NOMO-1 treated with dmso at 0.1 percent for 144 hours (cell line): ENCODE results near the gene ZCCHC24.

ENCODE experiments used
- DNase-seq: peaks from one replicate; lab custom pipeline; 2025; ENCODE audit not compliant: unreplicated experiment; lab: John Stamatoyannopoulos, UW

Gene ZCCHC24

DNA sequence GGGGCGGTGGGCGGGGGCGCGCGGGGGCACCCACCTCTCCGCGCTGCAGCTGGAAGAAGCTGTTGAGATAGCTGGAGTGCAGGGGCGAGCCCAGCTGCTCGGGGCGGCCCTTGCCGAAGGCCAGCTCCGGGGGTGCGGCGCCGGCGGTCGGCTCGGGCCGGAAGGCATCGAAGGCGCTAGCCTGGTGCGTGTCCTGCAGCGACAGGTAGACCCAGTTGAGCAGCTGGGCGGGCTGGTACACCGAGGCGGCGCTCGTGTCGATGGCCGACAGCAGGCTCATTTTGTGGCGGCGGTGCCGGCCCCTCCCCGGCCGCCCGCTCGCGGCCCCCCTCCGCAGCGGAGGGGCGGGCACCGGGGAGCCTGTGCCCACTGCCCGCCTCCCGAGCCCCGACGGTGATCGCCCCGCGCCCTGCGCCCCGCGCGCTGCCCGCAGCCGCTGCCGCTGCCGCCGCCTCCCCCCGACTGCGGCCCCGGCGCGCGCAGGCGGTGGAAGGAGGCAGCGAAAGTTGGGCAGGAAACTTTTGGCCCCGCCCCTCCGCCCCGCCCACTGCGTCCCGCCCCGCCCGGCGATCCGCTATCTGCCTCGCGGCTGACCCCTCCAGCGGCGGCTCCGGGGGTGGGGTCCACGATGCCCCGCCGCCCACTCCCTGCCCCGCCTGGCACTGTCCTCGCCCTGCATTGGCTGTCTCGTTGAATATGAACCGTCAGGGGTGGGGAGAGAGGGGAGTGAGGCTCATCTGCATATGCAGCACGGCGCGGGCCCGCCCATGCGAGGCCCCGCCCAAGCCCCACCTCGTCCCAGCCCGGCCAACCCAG, at the start of gene ZCCHC24:
Gene ZCCHC24, minus strand, starts transcription at position 464 of the 816 bp plus-strand sequence. Its CDS starts 184 bp downstream, at position 280.
- DNase-seq = peak; percentile 94

DNA sequence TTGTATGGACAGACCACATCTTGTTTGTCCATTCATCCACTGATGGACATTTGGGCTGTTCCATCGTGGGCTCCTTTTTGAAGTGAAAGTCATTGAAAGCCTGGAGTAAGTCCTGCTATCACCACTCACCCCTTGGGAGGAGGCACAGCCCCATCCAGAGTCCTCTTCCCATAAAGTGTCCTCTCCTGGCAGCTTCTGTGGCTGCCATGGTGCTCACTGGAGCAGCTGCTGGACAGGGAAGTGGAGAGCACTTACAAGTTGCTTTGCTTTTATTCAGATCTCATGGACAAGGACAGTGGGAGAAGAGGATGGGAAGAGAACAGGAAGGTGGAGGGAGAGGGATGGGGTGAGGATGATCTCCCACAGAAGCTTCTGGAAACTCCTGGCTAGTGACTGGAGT, 48.4 kb upstream of the ZCCHC24 start:
- DNase-seq = no peak

DNA sequence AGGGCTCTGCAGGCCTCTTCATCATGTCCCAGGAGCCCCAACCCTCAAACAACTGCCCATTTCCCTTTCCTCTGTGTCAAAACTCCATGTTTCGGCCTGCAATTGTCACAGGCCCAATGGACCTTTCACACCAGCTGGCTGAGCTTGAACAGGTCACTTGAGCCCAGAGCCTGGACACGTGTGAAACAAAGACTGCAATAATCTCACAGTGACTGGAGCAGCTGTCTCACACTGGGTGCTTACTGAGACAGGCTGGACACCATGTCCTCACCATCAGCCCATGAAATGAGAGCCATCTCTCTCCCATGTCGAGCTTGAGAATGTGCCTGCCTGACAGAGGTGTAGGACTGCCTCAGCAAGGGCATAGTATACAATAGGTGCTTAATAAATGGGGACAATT, 47.4 kb upstream of the ZCCHC24 start:
- DNase-seq = no peak

GRCh38 chr10:79492256-79492655, 46.8 kb upstream of the ZCCHC24 start:
- no peak for DNase-seq

DNA sequence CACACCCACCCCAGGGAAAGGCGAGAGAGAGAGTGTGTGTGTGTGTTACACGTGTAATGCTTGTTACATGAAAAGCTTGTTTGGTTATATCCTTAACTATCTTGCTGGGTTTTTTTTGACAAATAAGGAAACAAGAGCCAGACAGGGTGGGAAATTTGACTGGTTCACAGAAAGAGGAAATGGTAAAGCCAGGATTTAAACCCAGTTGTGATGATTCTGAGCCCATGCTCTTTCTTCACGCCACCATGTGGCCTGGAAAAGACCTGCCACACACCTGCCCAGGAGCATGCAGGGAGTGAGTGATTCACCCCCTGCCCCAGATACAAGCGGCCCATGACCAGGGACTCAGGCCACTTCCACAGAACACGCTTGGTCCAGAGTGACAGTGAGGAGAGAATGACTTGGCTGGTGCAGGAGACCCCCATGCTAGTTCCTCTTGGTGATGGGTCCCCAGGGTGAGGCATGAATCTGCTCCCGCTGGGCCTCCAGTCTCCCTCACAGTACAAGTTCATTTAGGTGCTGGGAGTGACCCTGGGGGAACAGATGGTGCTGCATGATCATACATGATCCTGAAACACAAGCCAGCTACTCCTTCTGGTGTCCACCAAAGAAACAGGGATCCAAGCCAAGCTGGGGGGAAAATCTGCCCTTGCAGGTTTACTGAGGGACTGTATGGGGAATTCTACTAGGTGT, 45.9 kb upstream of the ZCCHC24 start:
- no peak for DNase-seq

DNA sequence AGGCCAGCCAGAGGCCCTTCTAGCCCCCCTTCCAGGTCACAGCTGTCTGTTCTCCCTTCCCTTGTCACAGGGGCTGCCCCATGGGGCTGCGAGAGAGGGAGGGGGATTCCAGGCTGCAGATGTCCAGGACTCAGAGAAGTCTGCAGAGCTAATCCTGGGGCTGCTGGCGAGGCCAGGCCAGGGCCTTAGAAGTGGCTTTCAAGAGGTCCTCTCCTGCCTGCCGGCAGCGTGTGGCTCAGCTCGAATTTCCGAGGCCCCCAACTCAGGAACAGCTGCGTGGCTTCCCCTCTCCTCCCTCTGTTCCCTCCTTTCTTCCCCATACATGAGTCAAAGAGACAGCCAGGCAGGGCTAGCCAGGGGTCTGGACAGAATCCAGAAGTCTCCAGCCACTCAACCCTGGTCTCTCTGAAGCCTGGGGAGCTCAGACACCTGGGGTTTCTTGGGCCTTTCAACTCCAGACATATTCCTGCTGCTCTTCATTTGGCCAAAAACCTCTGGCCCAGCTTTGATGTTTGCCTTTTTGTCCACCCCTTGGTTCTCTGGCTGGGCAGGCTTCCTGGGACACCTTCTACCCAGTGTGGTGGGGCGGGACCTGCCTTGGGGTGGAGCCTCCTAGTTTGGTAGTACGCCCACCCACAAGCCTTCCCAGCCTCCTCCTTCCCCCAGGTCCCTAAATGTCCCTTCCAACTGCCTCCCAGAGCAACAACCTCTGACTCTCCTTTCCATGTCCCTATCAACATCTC, 45.1 kb upstream of the ZCCHC24 start:
- no peak for DNase-seq

DNA sequence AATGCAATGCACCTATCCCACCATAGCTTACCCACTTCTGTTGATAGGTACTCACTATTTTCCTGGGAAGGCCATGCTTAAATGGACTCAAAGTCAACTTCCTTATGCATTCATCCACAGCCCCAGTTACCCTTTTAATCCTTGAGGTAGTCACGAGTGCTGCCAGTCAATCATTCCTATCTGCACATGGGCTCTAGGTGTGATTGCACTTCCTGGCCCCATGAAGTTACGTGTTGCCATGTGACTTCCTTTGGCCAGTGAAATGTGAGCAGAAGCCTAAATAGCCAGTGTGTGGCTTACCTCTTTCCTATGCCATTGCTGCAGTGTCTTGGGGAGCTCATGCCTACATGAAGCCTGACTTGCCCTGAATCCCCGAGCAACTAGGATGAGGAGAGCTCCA, 43.4 kb upstream of the ZCCHC24 start:
- DNase-seq = no peak

DNA sequence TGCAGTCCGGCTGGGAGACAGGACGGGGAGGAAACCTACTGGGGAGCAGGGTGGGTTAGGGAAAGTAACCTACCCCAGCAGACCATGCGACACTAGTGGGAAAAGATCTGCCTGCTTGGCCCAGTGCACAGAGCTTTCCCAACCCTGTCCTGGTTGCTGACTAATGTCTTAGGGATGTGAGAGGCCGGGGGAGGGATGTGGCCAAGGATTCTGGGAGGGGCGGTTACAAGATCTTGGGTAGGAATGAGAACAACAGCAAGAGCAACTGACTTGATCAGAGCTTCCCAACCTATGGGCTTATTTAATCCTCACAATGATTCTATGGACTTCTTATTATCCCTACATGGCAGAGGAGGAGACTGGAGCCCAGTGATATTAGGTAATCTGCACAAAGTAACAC, 42.9 kb upstream of the ZCCHC24 start:
- DNase-seq = no peak

DNA sequence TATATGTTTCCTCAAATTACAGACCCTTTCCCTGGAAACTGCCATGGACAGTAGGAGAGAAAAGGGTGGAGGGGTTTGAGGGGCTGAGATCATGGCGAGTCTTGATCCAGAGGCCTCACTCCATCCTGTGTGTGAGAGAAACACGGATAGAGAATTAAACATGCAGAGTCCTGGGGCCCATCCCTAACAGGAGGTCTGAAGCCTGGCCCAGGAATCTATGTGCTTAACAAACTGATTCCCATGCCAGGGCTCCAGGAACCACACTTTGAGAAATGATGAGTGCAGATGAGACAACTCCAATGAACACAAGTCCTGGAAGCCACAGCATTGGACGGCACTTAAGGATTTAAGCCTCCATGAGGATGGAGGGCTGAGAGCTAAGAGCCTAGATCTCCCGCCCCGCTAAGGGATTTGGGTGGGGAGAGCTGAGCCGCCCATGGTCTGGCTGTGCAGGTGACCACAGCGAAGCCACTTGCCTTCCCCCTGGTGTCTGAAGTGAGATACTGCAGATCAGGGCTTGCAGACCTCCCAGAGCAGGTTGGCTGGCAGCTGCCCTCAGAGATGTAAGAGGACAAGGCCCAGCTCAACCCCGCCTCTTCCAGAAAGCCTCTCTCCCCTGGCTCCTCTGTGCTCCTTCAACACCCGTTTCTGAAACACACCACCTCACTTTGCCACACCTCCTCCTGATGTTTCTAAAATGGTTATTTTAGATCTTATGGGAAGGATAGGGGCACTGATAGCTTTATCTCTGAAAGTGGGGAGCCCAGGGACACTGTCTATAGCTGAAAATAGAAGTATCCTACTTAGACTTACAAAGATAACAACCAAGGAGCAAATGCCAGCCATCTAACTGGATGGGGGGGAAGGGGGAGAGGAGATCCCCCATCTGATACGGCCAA, 42.1 kb upstream of the ZCCHC24 start:
- DNase-seq = no peak

GRCh38 chr10:79484476-79484875, 39.1 kb upstream of the ZCCHC24 start:
- no peak for DNase-seq

DNA sequence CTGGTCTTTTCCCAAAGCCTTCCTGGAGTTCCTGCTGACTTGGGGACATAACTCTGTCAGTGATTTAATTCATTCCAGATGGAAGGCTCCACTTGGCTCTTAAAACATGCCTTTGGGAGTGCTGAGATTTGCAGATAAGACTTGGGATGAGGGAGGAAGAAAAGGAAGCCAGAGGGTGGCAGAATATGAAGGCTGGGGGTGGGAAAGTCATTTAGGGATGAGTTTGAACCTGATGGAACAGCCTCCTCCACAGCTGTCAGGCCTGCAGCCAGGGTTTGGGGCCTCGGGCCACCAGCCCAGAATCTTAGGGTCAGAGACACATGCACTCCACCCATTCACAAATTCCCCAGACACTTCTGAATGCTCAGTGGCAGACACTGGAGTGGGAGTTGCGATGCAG, 38.5 kb upstream of the ZCCHC24 start:
- no peak for DNase-seq

GRCh38 chr10:79483299-79483698, 37.9 kb upstream of the ZCCHC24 start:
- no peak for DNase-seq

DNA sequence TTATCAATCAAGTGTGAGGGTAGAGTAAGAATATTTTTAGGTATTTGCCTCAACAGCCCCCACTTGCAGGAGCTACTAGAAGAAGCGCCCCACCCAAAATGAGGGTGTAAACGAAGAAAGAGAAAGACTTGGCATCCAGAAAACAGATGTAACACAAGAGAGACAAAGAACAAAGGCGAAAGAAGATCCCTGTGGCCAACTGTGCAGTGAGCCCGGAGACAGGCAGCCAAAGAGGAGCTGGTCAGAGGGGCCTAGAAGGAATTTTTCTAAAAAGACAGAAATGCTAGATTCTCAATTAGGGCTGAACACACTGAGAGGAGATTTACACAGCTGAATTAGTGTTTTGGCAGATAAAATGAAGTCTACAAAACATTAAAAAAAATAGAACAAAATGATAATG, 37.3 kb upstream of the ZCCHC24 start:
- no peak for DNase-seq

DNA sequence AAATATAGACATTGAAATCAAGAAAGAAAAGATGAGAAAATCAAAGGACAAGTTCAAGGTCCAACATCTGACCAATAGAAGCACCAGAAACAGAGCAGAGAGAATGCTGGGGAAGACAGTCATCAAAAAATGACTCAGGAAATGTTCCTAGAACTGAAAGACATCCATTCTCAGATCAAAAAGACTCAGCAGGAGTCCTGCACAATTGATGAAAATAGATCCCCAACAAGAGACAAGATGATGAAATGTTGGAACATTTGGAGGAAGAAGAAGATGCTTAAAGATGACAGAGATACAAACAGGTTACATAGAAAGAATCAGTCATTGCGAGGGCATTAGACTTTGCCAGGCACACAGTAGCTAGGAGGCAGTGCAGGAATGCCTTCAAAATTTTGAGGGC, 36.9 kb upstream of the ZCCHC24 start:
- DNase-seq = no peak

DNA sequence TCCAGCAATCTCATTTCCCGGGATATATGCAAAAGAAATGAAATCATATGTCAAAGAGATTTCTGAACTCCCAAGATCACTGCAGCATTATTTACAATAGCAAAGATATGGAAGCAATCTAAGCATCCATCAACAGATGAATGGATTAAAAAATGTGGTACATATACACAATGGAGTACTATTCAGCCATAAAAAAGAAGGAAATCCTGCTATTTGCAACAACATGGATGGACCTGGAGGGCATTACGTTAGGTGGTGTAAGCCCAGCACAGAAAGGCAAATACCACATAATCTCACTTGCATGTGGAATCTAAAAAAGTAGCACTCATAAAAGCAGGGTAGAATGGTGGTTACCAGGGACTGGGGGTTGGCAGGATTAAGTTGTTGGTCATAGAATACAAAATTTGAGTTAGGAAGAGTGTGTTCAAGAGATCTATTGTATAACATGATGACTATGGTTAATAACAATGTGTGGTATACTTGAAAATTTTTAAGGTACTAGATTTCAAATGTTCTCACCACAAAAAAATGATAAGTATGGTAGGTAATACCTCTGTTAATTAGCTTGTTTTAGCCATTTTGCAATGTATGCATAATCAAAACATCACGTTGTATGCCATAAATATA, 34.0 kb upstream of the ZCCHC24 start:
- DNase-seq = no peak

DNA sequence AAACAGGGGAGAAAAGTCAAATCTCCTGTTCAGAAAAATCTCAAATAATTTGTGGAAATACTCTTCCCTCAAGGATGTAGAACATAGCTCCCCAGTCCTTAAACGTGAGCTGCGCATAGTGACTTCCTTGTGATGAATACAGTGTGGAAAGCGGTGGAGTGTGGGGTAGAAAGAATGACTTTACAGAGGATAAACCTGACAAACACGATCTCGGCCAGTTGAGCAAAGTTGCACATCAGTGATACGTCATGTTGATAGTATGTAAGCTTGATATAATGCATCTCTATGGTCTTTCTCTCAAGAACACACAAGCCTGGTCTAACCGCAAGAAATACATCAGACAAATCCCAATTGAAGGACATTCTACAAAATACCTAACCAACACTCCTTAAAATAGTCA, 32.0 kb upstream of the ZCCHC24 start:
- DNase-seq = no peak

DNA sequence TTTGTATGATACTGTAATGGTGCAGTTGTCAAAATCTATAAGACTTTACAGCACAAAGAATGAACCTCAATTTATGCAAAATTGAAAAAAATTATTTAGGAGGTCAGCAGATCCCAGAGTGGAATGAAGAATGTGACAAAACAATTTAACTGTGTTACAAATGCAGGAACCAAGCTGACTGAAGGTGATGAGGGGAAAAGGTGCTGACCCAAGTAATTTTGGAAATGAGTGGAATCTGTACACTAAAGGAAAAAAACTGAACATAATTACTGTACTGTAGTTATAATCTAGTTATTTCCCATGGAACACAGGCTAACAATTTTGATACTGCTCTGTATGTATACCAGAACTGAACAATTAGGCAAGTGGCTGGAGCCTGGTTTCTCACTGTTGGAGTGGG, 31.2 kb upstream of the ZCCHC24 start:
- no peak for DNase-seq

DNA sequence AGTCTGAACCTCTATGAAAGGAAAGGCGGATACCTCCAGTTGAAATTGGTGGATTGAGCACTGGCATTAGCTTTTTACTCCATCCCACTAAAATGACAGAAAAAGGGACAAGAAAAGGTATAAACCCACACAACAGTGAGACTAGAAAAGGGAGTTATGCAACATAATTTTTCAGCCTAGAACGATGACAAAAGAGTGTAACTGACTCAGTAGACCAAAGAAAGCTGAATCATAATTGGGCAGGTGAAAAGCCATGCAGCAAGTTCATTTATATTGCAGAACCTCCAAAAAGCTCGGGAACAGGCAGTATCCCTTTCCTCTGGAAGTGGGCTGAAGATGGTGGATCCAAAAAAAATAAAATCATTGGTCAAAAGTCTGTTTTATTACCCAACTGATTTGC, 30.5 kb upstream of the ZCCHC24 start:
- DNase-seq = no peak

- DNase-seq = no peak
Measured at GRCh38 chr10:79475119-79475653, 29.8 kb upstream of the ZCCHC24 start.

- no peak for DNase-seq
Measured at GRCh38 chr10:79473496-79474095, 28.2 kb upstream of the ZCCHC24 start.
